Adipose tissue (tissue), 3 donors: ENCODE measurements around the gene PLXNA2. TPM values are rescaled to one million over a fixed set of nuclear protein-coding genes. Genes with fewer than 3 reads are reported as not detected.

Source experiments
- H3K27ac ChIP-seq: one replicate; pipeline ENCODE4 v1.5.1; 2013; ENCODE audit warnings: low read depth, low read length
- WGBS, 3 donors: extraction: QIAGEN DNeasy Blood & Tissue Kit; methylation state at CpG; one replicate each; pipeline ENCODE4 v1.1.7; 2013; 5-methylcytosine and 5-hydroxymethylcytosine counted together
- polyA plus RNA-seq, 3 donors: library from polyadenylated mRNA; stranded (reverse); fragments of 200-250 nt; gene quantifications; one replicate each; pipeline ENCODE4 v1.2.3, GENCODE V29; 2013
- donor health status: healthy with polysubstance abuse.
- donor health status: Bipolar disorder and iron deficiency.
- donor health status: healthy.

PLXNA2 gene
- polyA plus RNA-seq, 3 donors, result 8.1 to 48.7 (median 14.0) TPM

- 92 to 97% (median 97%) methylated on average over 2 of the region's 2 CpGs for WGBS, 3 donors
- no peak overlapping the region for H3K27ac ChIP-seq
Observed at GRCh38 chr1:207998691-207999090, 245.5 kb downstream of the PLXNA2 start.

- H3K27ac ChIP-seq, result no peak overlapping the region
- WGBS, 3 donors, result 34 to 41% (median 35%) methylated on average over 9 of the region's 9 CpGs
Observed at GRCh38 chr1:207997486-207998268, 246.5 kb downstream of the PLXNA2 start.

GRCh38 chr1:207996636-207997035, 247.5 kb downstream of the PLXNA2 start:
- no peak overlapping the region for H3K27ac ChIP-seq

- no peak overlapping the region for H3K27ac ChIP-seq
- WGBS, 3 donors, result 80 to 82% (median 82%) methylated on average over 4 of the region's 4 CpGs
Observed at GRCh38 chr1:207995576-207995975, 248.6 kb downstream of the PLXNA2 start.

- WGBS, 3 donors, result 83 to 94% (median 91%) methylated on average over 5 of the region's 5 CpGs
Observed at GRCh38 chr1:207993477-207994445, 250.4 kb downstream of the PLXNA2 start.

GRCh38 chr1:207992677-207993236, 251.4 kb downstream of the PLXNA2 start:
- 73 to 81% (median 76%) methylated on average over 5 of the region's 5 CpGs for WGBS, 3 donors
- no peak overlapping the region for H3K27ac ChIP-seq

More at GRCh38 chr1:207993477-207994445, 250.4 kb downstream of the PLXNA2 start:
- H3K27ac ChIP-seq, result no peak overlapping the region

GRCh38 chr1:207991583-207992026, 252.6 kb downstream of the PLXNA2 start:
- H3K27ac ChIP-seq, result no peak overlapping the region
- 70 to 93% (median 78%) methylated on average over 5 of the region's 5 CpGs for WGBS, 3 donors

GRCh38 chr1:207990876-207991582, 253.2 kb downstream of the PLXNA2 start:
- WGBS, 3 donors, result 60 to 93% (median 91%) methylated on average over 16 of the region's 16 CpGs

GRCh38 chr1:207990455-207990854, 253.7 kb downstream of the PLXNA2 start:
- WGBS, 3 donors, result 92 to 95% (median 94%) methylated on average over 5 of the region's 5 CpGs
- H3K27ac ChIP-seq, result no peak overlapping the region

More at GRCh38 chr1:207990876-207991582, 253.2 kb downstream of the PLXNA2 start:
- H3K27ac ChIP-seq, result no peak overlapping the region

- 86 to 94% (median 89%) methylated on average over 10 of the region's 10 CpGs for WGBS, 3 donors
- H3K27ac ChIP-seq, result no peak overlapping the region
Observed at GRCh38 chr1:207988326-207989165, 255.6 kb downstream of the PLXNA2 start.

- WGBS, 3 donors, result 69 to 80% (median 77%) methylated on average over 5 of the region's 5 CpGs
- H3K27ac ChIP-seq, result no peak overlapping the region
Observed at GRCh38 chr1:207987164-207987563, 257.0 kb downstream of the PLXNA2 start.

GRCh38 chr1:207985996-207986395, 258.2 kb downstream of the PLXNA2 start:
- no peak overlapping the region for H3K27ac ChIP-seq
- WGBS, 3 donors, result 89 to 93% (median 92%) methylated on average over 7 of the region's 7 CpGs

GRCh38 chr1:207984831-207985572, 259.2 kb downstream of the PLXNA2 start:
- no peak overlapping the region for H3K27ac ChIP-seq
- WGBS, 3 donors, result 73 to 80% (median 77%) methylated on average over 4 of the region's 4 CpGs

GRCh38 chr1:207983044-207983635, 261.0 kb downstream of the PLXNA2 start:
- H3K27ac ChIP-seq, result no peak overlapping the region
- WGBS, 3 donors, result 82 to 87% (median 82%) methylated on average over 6 of the region's 6 CpGs

GRCh38 chr1:207981976-207982375, 262.2 kb downstream of the PLXNA2 start:
- 44 to 87% (median 80%) methylated on average over 2 of the region's 2 CpGs for WGBS, 3 donors
- no peak overlapping the region for H3K27ac ChIP-seq

- H3K27ac ChIP-seq, result no peak overlapping the region
- WGBS, 3 donors, result 82 to 94% (median 93%) methylated on average over 4 of the region's 4 CpGs
Observed at GRCh38 chr1:207978441-207978840, 265.7 kb downstream of the PLXNA2 start.
